ENCODE results near the gene P2RX4. TPM values are rescaled to one million over a fixed set of nuclear protein-coding genes. Genes with fewer than 3 reads are reported as not detected.

The P2RX4 gene
- total and polyA plus RNA-seq, 2 of the 13 experiments (the other 11 are each of a cell fraction or from before 2014, with no cell fraction given) = 13.8 to 30.8 TPM

DNA sequence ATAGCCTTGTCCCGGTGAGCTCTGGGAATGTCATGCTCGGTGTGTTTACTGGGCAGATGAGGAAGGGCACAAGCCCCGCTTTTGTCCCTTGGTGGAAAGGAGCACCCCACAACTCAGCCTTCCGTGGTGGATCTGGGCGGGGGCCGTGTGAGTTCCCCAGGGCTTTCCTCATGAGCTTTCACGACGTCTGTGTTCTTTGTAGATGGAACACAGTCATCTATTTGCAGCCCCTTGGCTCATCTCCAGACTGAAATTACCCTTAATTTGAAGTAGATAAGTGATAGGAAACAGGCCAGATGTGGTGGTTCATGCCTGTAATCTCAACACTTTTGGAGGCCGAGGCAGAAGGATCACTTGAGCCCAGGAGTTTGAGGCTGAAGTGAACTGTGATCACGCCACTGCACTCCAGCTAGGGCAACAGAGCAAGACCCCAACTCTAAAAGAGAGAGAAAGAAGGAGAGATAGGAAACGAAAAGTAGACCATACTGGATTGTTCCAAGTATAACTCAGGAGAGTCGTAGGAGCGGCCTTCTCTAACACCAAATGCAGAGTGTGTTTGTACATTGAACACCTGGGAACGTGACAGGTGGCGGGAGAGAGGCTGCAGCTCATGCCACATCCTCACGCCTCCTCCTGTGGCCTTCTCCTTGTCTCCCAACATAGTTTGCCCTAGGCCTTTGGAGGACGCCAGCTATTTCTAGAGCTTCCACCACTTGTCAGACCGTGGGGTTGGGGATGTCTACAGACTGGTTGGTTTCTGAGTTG is 8.8 kb downstream of the P2RX4 start:
- Histone ChIP-seq H3K27me3 (ENCODE audit: control insufficient read depth in 1 of 2, insufficient read depth in 2 of 2, low read length in 2 of 2) (no peaks in the 10 kb centered on the region), H3K36me3 (replicated peaks in 1 of 2; ENCODE audit: control insufficient read depth in 1 of 2, insufficient read depth in 2 of 2, low read length in 2 of 2) (peaks cover 3 to 5% of the 10 kb centered on the region in 2 experiments; a peak in 2 of 5 replicates), H3K27ac (ENCODE audit: extremely low read length, insufficient read depth, low read length) (no peak overlapping the region), H3K4me3 (replicated peaks in 1 of 3; ENCODE audit: insufficient read depth in 1 of 3, low read depth in 2 of 3, low read length in 3 of 3) (no peak overlapping the region), H3K9me3 (ENCODE audit: low read length) (no peaks in the 10 kb centered on the region), H3K4me1 (ENCODE audit: insufficient read depth, low read length) (peaks cover 40% of the 10 kb centered on the region), H3K9ac (ENCODE audit: insufficient read depth, low read depth, low read length) (no peak overlapping the region), H2AFZ (ENCODE audit: low read length) (no peak overlapping the region), H4K20me1 (ENCODE audit: insufficient read depth, low read length) (no peaks in the 10 kb centered on the region), H3K79me2 (ENCODE audit: insufficient read depth, low read length) (no peaks in the 10 kb centered on the region), H3K4me2 (ENCODE audit: low read depth, low read length) (no peak overlapping the region)
- BruUV-seq (replicated peaks) = no TSS peak
- 95% methylated on average over 18 of the region's 18 CpGs for WGBS (ENCODE audit: low lambda C conversion rate)
- CTCF ChIA-PET (ENCODE audit: low intra/inter-chr PET ratio, low total read pairs) = no interaction called here
- no peak for DNase-seq (ENCODE audit: low spot score)
- ATAC-seq = no peak
- TF ChIP-seq, protein P1, sequence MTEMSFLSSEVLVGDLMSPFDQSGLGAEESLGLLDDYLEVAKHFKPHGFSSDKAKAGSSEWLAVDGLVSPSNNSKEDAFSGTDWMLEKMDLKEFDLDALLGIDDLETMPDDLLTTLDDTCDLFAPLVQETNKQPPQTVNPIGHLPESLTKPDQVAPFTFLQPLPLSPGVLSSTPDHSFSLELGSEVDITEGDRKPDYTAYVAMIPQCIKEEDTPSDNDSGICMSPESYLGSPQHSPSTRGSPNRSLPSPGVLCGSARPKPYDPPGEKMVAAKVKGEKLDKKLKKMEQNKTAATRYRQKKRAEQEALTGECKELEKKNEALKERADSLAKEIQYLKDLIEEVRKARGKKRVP (CRISPR knock-in tag; IDR thresholded peaks at IDR 0.05) = no peak
- TF ChIP-seq, protein P2, sequence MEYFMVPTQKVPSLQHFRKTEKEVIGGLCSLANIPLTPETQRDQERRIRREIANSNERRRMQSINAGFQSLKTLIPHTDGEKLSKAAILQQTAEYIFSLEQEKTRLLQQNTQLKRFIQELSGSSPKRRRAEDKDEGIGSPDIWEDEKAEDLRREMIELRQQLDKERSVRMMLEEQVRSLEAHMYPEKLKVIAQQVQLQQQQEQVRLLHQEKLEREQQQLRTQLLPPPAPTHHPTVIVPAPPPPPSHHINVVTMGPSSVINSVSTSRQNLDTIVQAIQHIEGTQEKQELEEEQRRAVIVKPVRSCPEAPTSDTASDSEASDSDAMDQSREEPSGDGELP (IDR thresholded peaks at IDR 0.05; ENCODE audit: borderline replicate concordance, low read depth) = no peak
- TF ChIP-seq ZNF75D (CRISPR knock-in tag; IDR thresholded peaks at IDR 0.05; ENCODE audit: borderline replicate concordance) (no peak), ZNF263 (CRISPR knock-in tag; IDR thresholded peaks at IDR 0.05) (no peak), ATF7-NPFF (CRISPR knock-in tag; IDR thresholded peaks at IDR 0.05; ENCODE audit: low read depth) (no peak), ISL2 (CRISPR knock-in tag; IDR thresholded peaks at IDR 0.05) (no peak), ZBTB1 (CRISPR knock-in tag; IDR thresholded peaks at IDR 0.05; ENCODE audit: borderline replicate concordance) (no peak), SMARCC2 (IDR thresholded peaks at IDR 0.05) (no peak), ZNF121 (CRISPR knock-in tag; IDR thresholded peaks at IDR 0.05) (no peak), ZNF703 (CRISPR knock-in tag; IDR thresholded peaks at IDR 0.05; ENCODE audit: borderline replicate concordance) (no peak), HDAC6 (IDR thresholded peaks at IDR 0.05; ENCODE audit: low read depth, low read length) (no peak), ZNF12 (CRISPR knock-in tag; IDR thresholded peaks at IDR 0.05) (no peak), NCOR1 (IDR thresholded peaks at IDR 0.05; ENCODE audit: borderline replicate concordance, low read length) (no peak), ZNF670 (CRISPR knock-in tag; IDR thresholded peaks at IDR 0.05; ENCODE audit: borderline replicate concordance) (no peak), TSC22D2 (CRISPR knock-in tag; IDR thresholded peaks at IDR 0.05; ENCODE audit: borderline replicate concordance) (no peak)
- TF ChIP-seq, protein P3, sequence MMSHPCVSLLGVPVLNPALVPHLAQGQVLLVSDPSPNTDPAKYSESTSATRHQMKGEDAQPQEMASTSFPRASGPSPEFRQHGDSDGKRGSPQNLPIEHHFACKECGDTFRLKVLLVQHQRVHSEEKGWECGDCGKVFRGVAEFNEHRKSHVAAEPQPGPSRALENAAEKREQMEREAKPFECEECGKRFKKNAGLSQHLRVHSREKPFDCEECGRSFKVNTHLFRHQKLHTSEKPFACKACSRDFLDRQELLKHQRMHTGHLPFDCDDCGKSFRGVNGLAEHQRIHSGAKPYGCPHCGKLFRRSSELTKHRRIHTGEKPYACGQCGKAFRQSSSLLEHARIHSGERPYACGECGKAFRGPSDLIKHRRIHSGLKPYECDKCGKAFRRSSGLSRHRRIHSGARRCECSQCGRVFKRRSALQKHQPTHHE (CRISPR knock-in tag; IDR thresholded peaks at IDR 0.05; ENCODE audit: borderline replicate concordance) = no peak
- TF ChIP-seq, protein P4, sequence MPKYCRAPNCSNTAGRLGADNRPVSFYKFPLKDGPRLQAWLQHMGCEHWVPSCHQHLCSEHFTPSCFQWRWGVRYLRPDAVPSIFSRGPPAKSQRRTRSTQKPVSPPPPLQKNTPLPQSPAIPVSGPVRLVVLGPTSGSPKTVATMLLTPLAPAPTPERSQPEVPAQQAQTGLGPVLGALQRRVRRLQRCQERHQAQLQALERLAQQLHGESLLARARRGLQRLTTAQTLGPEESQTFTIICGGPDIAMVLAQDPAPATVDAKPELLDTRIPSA (CRISPR knock-in tag; IDR thresholded peaks at IDR 0.05; ENCODE audit: borderline replicate concordance) = no peak
- TF ChIP-seq, protein P5, sequence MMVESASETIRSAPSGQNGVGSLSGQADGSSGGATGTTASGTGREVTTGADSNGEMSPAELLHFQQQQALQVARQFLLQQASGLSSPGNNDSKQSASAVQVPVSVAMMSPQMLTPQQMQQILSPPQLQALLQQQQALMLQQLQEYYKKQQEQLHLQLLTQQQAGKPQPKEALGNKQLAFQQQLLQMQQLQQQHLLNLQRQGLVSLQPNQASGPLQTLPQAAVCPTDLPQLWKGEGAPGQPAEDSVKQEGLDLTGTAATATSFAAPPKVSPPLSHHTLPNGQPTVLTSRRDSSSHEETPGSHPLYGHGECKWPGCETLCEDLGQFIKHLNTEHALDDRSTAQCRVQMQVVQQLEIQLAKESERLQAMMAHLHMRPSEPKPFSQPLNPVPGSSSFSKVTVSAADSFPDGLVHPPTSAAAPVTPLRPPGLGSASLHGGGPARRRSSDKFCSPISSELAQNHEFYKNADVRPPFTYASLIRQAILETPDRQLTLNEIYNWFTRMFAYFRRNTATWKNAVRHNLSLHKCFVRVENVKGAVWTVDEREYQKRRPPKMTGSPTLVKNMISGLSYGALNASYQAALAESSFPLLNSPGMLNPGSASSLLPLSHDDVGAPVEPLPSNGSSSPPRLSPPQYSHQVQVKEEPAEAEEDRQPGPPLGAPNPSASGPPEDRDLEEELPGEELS (CRISPR knock-in tag; IDR thresholded peaks at IDR 0.05) = no peak
- POLR2A ChIA-PET = no interaction called here
- in situ Hi-C loops (cut with HindIII; ENCODE audit: extremely low pct_ligation_motif_present, low pct_unique_long_range_greater_than_20kb) (no loop called here), intact Hi-C loops (cut with micrococcal nuclease; ENCODE audit: unreplicated experiment) (loop anchor here (10.0 kb wide), 1 partner anchor 104 kb away; no protein-coding TSS in a partner anchor)
- no peak for FAIRE-seq
